ENCODE data around the gene ACSF3.
"Not testable (repeated sequence)": the region's sequence is repeated elsewhere in the genome, so short reads cannot be mapped to it uniquely, and the experiment has no call there.

GRCh38 chr16:89093252-89093601 lies 425 bp upstream of the ACSF3 start:
- TF ChIP-seq CTCF, EZH2, EZH2phosphoT487 (IDR thresholded peaks at IDR 0.05): not testable (repeated sequence)

Measured in neural progenitor cell (in vitro differentiated cells).